HCT116 (cell line): ENCODE results near the gene GNGT2. TPM values are rescaled to one million over a fixed set of nuclear protein-coding genes. Genes with fewer than 3 reads are reported as not detected.
"Not testable (repeated sequence)": the region's sequence is repeated elsewhere in the genome, so short reads cannot be mapped to it uniquely, and the experiment has no call there.

Experiments
- ATAC-seq: fragments of 200-7000 bp; cut with Tn5 transposase; 2 replicates; pipeline ENCODE4 v1.9.1; 2020; ENCODE audit warnings: mild to moderate bottlenecking, moderate library complexity
- BruUV-seq: library from RNA; stranded (reverse); fragments of 400-500 nt; replicated peaks from 2 replicates; lab custom pipeline; 2021; lab: Mats Ljungman, UMichigan
- CTCF ChIA-PET: fragments of 300-600 bp; sonication (Branson Sonifier 250); formaldehyde crosslinking; loops from one replicate; lab custom pipeline; 2021; ENCODE audit warnings: antibody characterized with exemption; lab: Charles Lee
- POLR2A ChIA-PET: fragments of 300-600, 350-600 bp; sonication (Branson Sonifier 250); formaldehyde crosslinking; loops from one replicate; lab custom pipeline; 2021; ENCODE audit warnings: antibody characterized with exemption; lab: Charles Lee
- RAD21 ChIA-PET, 2 experiments: fragments of 300-600 bp; sonication (Branson Sonifier 250); formaldehyde crosslinking; loops; one replicate each; lab custom pipeline; 2023; ENCODE audit warnings: low total read pairs in 2 of 2; ENCODE audit not compliant: uncharacterized antibody in 2 of 2, unreplicated experiment in 2 of 2, low non-redundant PET in 1 of 2; lab: Charles Lee
- DNase-seq: peaks from one replicate; pipeline ENCODE4 v3.0.0-alpha.2; 2010; ENCODE audit warnings: low read depth, low spot score
- H2AFZ ChIP-seq: fragments of 200-600 bp; shearing (Covaris generic), sonication (generic); 2 replicates; pipeline ENCODE4 v1.6.1; 2017; ENCODE audit warnings: low read depth, mixed run types, mixed read lengths, antibody characterized with exemption, low read length; ENCODE audit not compliant: poor library complexity, severe bottlenecking
- H3K27ac ChIP-seq: 2 replicates; pipeline ENCODE4 v1.5.1; 2012; ENCODE audit warnings: low read depth, low read length
- H3K27me3 ChIP-seq: fragments of 200-600 bp; sonication (generic); 2 replicates; pipeline ENCODE4 v1.6.1; 2016; ENCODE audit warnings: mixed run types, low read length, mixed read lengths; ENCODE audit not compliant: insufficient read depth
- H3K36me3 ChIP-seq, 2 experiments: fragments of 200-500 bp in 1 of 2; fragments of 200-600 bp in 1 of 2; sonication (Bioruptor generic) in 1 of 2; sonication (generic) in 1 of 2; 2 replicates each; pipeline versions ENCODE4 v1.5.1 to v1.6.1; 2014 to 2016; ENCODE audit warnings: low read length in 2 of 2, inconsistent platforms in 1 of 2, mixed read lengths in 1 of 2, mixed run types in 1 of 2; ENCODE audit not compliant: insufficient read depth in 2 of 2, control insufficient read depth in 1 of 2
- H3K4me1 ChIP-seq, 2 experiments: fragments of 200-600 bp in 1 of 2; sonication (generic) in 1 of 2; 2 replicates each; pipeline versions ENCODE4 v1.5.1 to v1.6.1; 2012 to 2017; ENCODE audit warnings: low read length in 2 of 2, inconsistent platforms in 1 of 2, mild to moderate bottlenecking in 1 of 2, mixed read lengths in 1 of 2, mixed run types in 1 of 2, moderate library complexity in 1 of 2; ENCODE audit not compliant: insufficient read depth in 2 of 2, control insufficient read depth in 1 of 2
- H3K4me2 ChIP-seq: fragments of 200-600 bp; sonication (generic); 2 replicates; pipeline ENCODE4 v1.6.1; 2017; ENCODE audit warnings: mixed run types, low read length, mixed read lengths
- H3K4me3 ChIP-seq, 2 experiments: fragments of 200-600 bp in 1 of 2; sonication (generic) in 1 of 2; replicated peaks in 1 of 2; 2 replicates each; pipeline ENCODE4 v1.5.1; 2011 to 2016; ENCODE audit warnings: low read length in 2 of 2, control low read depth in 1 of 2, low read depth in 1 of 2, mild to moderate bottlenecking in 1 of 2, mixed read lengths in 1 of 2, mixed run types in 1 of 2
- H3K79me2 ChIP-seq: fragments of 200-600 bp; sonication (generic); 2 replicates; pipeline ENCODE4 v1.6.1; 2017; ENCODE audit warnings: mild to moderate bottlenecking, mixed run types, low read length, moderate library complexity, mixed read lengths; ENCODE audit not compliant: insufficient read depth
- H3K9ac ChIP-seq: fragments of 200-600 bp; sonication (generic); 2 replicates; pipeline ENCODE4 v1.6.1; 2016; ENCODE audit warnings: low read length, mixed read lengths
- H3K9me2 ChIP-seq: fragments of 200-600 bp; sonication (generic), shearing (Covaris generic); 2 replicates; pipeline ENCODE4 v1.6.1; 2017; ENCODE audit warnings: mixed run types, mild to moderate bottlenecking, moderate library complexity; ENCODE audit not compliant: insufficient read depth
- H3K9me3 ChIP-seq, 2 experiments: fragments of 200-500 bp in 1 of 2; fragments of 200-600 bp in 1 of 2; sonication (Bioruptor generic) in 1 of 2; sonication (generic) in 1 of 2; 2 replicates each; pipeline ENCODE4 v1.6.1; 2014 to 2017; ENCODE audit warnings: low read length in 2 of 2, mixed read lengths in 2 of 2, inconsistent platforms in 1 of 2, low read depth in 1 of 2, mild to moderate bottlenecking in 1 of 2, mixed run types in 1 of 2, moderate library complexity in 1 of 2; ENCODE audit not compliant: control insufficient read depth in 1 of 2, insufficient read depth in 1 of 2
- H4K20me1 ChIP-seq: fragments of 200-600 bp; sonication (generic), shearing (Covaris generic); 2 replicates; pipeline ENCODE4 v1.6.1; 2017; ENCODE audit warnings: mixed run types, mild to moderate bottlenecking, moderate library complexity; ENCODE audit not compliant: insufficient read depth
- EZH2 ChIP-seq: fragments of 200-600 bp; sonication (generic); IDR thresholded peaks from 2 replicates; pipeline ENCODE4 v1.6.1; 2017; ENCODE audit warnings: antibody characterized with exemption, mixed run types
- EZH2phosphoT487 ChIP-seq: fragments of 200-600 bp; IDR thresholded peaks from 2 replicates; pipeline ENCODE4 v1.6.1; 2018; ENCODE audit warnings: antibody characterized with exemption, borderline replicate concordance
- JUND ChIP-seq: IDR thresholded peaks from 2 replicates; pipeline ENCODE4 v1.6.1; 2012
- POLR2A ChIP-seq: IDR thresholded peaks from 2 replicates; pipeline ENCODE4 v1.7.0; 2011; ENCODE audit warnings: borderline replicate concordance; ENCODE audit not compliant: insufficient read depth, insufficient read length; ENCODE audit errors: extremely low read depth
- RAD21 ChIP-seq: IDR thresholded peaks from 2 replicates; pipeline ENCODE4 v1.6.1; 2012; ENCODE audit warnings: low read depth, mild to moderate bottlenecking
- SP1 ChIP-seq: IDR thresholded peaks from 2 replicates; pipeline ENCODE4 v1.6.1; 2012; ENCODE audit warnings: low read depth
- SRF ChIP-seq: IDR thresholded peaks from 2 replicates; pipeline ENCODE4 v1.6.1; 2012; ENCODE audit warnings: low read depth
- TCF7L2 ChIP-seq: IDR thresholded peaks from 2 replicates; pipeline ENCODE4 v1.7.0; 2011; ENCODE audit warnings: borderline replicate concordance, inconsistent platforms; ENCODE audit not compliant: insufficient read depth, insufficient read length; ENCODE audit errors: extremely low read depth
- ZNF274 ChIP-seq: fragments of 200-500 bp; sonication (Bioruptor generic); IDR thresholded peaks from 2 replicates; pipeline ENCODE4 v1.6.1; 2014; ENCODE audit warnings: mild to moderate bottlenecking, low read depth, low read length, inconsistent platforms
- intact Hi-C: fragments of 100-400 bp; cut with micrococcal nuclease; formaldehyde crosslinking; loops from 2 replicates; pipeline ENCODE4 v1.10.0; 2022
- total RNA-seq: library from RNA; stranded (reverse); gene quantifications from one replicate; pipeline ENCODE4 v1.2.1, GENCODE V29; 2021; ENCODE audit not compliant: unreplicated experiment
- TF ChIP-seq, protein P1 (sequence below): IDR thresholded peaks from 2 replicates; pipeline ENCODE4 v1.6.1; 2011; ENCODE audit warnings: mild to moderate bottlenecking, low read length, moderate library complexity; ENCODE audit not compliant: insufficient replicate concordance; ENCODE audit errors: extremely low read depth
- TF ChIP-seq, protein P2 (sequence below): IDR thresholded peaks from 2 replicates; pipeline ENCODE4 v1.6.1; 2012; ENCODE audit warnings: low read depth

Gene GNGT2
- total RNA-seq, 1 experiment from 2014 or later = not detected

DNA sequence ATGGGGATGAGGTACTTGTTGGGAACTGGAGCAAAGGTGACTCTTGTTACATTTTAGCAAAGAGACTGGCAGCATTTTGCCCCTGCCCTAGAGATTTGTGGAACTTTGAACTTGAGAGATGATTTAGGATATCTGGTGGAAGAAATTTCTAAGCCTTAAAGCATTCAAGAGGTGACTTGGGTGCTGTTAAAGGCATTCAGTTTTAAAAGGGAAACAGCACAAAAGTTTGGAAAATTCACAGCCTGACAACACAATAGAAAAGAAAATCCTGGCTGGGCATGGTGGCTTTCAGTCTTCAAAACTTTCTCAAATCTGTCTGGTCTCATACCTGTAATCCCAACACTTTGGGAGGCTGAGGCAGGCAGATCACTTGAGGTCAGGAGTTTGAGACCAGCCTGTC is 25.9 kb downstream of the GNGT2 start:
- H3K79me2 ChIP-seq, H2AFZ ChIP-seq, DNase-seq, H3K27ac ChIP-seq, H3K27me3 ChIP-seq, H3K9me2 ChIP-seq, H3K9ac ChIP-seq, BruUV-seq, intact Hi-C loops, H3K4me1 ChIP-seq, ATAC-seq, H3K36me3 ChIP-seq, H3K4me3 ChIP-seq, CTCF ChIA-PET, RAD21 ChIA-PET, H4K20me1 ChIP-seq, POLR2A ChIA-PET, H3K4me2 ChIP-seq, H3K9me3 ChIP-seq: not testable (repeated sequence)

DNA sequence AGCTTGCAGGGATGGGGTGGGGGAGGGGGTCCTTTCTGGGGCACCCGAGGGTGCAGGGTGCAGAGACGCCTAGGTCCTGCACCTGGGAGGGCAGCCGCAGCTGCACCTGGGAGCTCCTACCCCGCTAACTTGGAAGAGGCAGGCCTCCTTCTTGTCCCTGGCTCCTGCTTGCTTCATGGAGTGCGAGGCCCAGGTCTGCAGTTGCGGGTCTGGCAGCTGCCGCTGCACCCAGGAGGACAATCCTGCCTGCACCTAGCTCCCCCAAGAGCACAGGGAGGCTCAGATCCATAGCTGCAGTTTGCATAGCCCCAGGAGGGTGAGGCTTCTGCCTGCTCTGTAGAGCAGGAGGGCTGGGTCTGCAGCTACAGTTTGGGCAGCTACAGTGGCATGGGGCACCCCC is 26.6 kb downstream of the GNGT2 start:
- TF ChIP-seq RAD21 (no peak), JUND (no peak), ZNF274 (no peak), EZH2 (no peak), SP1 (no peak), TCF7L2 (no peak), EZH2phosphoT487 (no peak), SRF (no peak), POLR2A (no peak)
- TF ChIP-seq, protein P1, sequence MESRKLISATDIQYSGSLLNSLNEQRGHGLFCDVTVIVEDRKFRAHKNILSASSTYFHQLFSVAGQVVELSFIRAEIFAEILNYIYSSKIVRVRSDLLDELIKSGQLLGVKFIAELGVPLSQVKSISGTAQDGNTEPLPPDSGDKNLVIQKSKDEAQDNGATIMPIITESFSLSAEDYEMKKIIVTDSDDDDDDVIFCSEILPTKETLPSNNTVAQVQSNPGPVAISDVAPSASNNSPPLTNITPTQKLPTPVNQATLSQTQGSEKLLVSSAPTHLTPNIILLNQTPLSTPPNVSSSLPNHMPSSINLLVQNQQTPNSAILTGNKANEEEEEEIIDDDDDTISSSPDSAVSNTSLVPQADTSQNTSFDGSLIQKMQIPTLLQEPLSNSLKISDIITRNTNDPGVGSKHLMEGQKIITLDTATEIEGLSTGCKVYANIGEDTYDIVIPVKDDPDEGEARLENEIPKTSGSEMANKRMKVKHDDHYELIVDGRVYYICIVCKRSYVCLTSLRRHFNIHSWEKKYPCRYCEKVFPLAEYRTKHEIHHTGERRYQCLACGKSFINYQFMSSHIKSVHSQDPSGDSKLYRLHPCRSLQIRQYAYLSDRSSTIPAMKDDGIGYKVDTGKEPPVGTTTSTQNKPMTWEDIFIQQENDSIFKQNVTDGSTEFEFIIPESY = no peak
- TF ChIP-seq, protein P2, sequence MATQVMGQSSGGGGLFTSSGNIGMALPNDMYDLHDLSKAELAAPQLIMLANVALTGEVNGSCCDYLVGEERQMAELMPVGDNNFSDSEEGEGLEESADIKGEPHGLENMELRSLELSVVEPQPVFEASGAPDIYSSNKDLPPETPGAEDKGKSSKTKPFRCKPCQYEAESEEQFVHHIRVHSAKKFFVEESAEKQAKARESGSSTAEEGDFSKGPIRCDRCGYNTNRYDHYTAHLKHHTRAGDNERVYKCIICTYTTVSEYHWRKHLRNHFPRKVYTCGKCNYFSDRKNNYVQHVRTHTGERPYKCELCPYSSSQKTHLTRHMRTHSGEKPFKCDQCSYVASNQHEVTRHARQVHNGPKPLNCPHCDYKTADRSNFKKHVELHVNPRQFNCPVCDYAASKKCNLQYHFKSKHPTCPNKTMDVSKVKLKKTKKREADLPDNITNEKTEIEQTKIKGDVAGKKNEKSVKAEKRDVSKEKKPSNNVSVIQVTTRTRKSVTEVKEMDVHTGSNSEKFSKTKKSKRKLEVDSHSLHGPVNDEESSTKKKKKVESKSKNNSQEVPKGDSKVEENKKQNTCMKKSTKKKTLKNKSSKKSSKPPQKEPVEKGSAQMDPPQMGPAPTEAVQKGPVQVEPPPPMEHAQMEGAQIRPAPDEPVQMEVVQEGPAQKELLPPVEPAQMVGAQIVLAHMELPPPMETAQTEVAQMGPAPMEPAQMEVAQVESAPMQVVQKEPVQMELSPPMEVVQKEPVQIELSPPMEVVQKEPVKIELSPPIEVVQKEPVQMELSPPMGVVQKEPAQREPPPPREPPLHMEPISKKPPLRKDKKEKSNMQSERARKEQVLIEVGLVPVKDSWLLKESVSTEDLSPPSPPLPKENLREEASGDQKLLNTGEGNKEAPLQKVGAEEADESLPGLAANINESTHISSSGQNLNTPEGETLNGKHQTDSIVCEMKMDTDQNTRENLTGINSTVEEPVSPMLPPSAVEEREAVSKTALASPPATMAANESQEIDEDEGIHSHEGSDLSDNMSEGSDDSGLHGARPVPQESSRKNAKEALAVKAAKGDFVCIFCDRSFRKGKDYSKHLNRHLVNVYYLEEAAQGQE = no peak
- no peak overlapping the region for H2AFZ ChIP-seq
- H3K27ac ChIP-seq = no peak overlapping the region
- intact Hi-C loops = no loop called here
- no peak overlapping the region for H3K9ac ChIP-seq
- H3K4me1 ChIP-seq = peaks cover 0 to 6% of the 10 kb centered on the region in 2 experiments; a peak in 1 of 4 replicates
- no peaks in the 10 kb centered on the region for H4K20me1 ChIP-seq
- no peaks in the 10 kb centered on the region for H3K27me3 ChIP-seq
- no peak overlapping the region for H3K4me2 ChIP-seq
- H3K9me3 ChIP-seq = peaks cover 0 to 6% of the 10 kb centered on the region in 2 experiments; a peak in 1 of 4 replicates
- POLR2A ChIA-PET = no interaction called here
- CTCF ChIA-PET = no interaction called here
- RAD21 ChIA-PET = interaction anchor here in 1 of 2 experiments (0.6 kb wide), 1 partner anchor 108 kb away, joined by 6 read pairs; no protein-coding TSS in a partner anchor
- DNase-seq (no peak), ATAC-seq (no peak)
- H3K4me3 ChIP-seq = no peak overlapping the region
- no peaks in the 10 kb centered on the region for H3K9me2 ChIP-seq
- BruUV-seq = no TSS peak
- H3K36me3 ChIP-seq = no peaks in the 10 kb centered on the region
- H3K79me2 ChIP-seq = no peaks in the 10 kb centered on the region
